Testis (tissue), 3 donors: ENCODE measurements around the gene FAM120A. TPM values are rescaled to one million over a fixed set of nuclear protein-coding genes. Genes with fewer than 3 reads are reported as not detected.

Experiments
- DNase-seq: peaks from one replicate; pipeline ENCODE4 v3.0.0-alpha.2; 2019
- H3K27ac ChIP-seq, 2 donors: fragments of 200-600 bp; sonication (generic); one replicate each; pipeline ENCODE4 v1.5.1; 2019
- H3K27me3 ChIP-seq: fragments of 200-600 bp; sonication (generic); one replicate; pipeline ENCODE4 v1.5.1; 2019
- H3K36me3 ChIP-seq: fragments of 200-600 bp; sonication (generic); one replicate; pipeline ENCODE4 v1.5.1; 2017; ENCODE audit warnings: low read depth; ENCODE audit errors: missing control alignments
- H3K4me1 ChIP-seq: fragments of 200-600 bp; sonication (generic); one replicate; pipeline ENCODE4 v1.5.1; 2019
- H3K4me3 ChIP-seq, 2 donors: fragments of 200-600 bp; sonication (generic); one replicate each; pipeline ENCODE4 v1.5.1; 2017 to 2019
- H3K9me3 ChIP-seq: fragments of 200-600 bp; sonication (generic); one replicate; pipeline ENCODE4 v1.5.1; 2017
- CTCF ChIP-seq, 3 experiments: fragments of 450-650 bp in 2 of 3; fragments of 200-600 bp in 1 of 3; sonication (generic) in 1 of 3; IDR thresholded peaks; one replicate each; pipeline ENCODE4 v1.5.1; 2016 to 2019; ENCODE audit warnings: antibody characterized with exemption in 3 of 3, mild to moderate bottlenecking in 2 of 3, moderate library complexity in 1 of 3
- POLR2A ChIP-seq: fragments of 450-650 bp; IDR thresholded peaks from one replicate; pipeline ENCODE4 v1.6.1; 2017; ENCODE audit warnings: antibody characterized with exemption, mild to moderate bottlenecking, moderate library complexity
- WGBS, 2 donors: methylation state at CpG; one replicate each; pipeline ENCODE4 v1.1.5; 2018; 5-methylcytosine and 5-hydroxymethylcytosine counted together
- intact Hi-C: fragments of 100-400 bp; cut with DNase I; formaldehyde crosslinking; loops from one replicate; pipeline ENCODE4 v1.15.1; 2023; ENCODE audit warnings: low total_unique reads
- polyA plus RNA-seq: library from polyadenylated mRNA; stranded (reverse); fragments of 350-450 nt; fragmentation: Illumina TruSeq; extraction: RNeasy Lipid Tissue Mini Kit (QIAGEN cat#74804); gene quantifications from one replicate; pipeline ENCODE4 v1.2.3, GENCODE V29; 2014; ENCODE audit warnings: low read depth, low replicate concordance; ENCODE audit not compliant: insufficient read depth
- total RNA-seq, 2 donors: library from RNA; depleted of rRNA; stranded (reverse); fragments of >200 nt; gene quantifications; one replicate each; pipeline ENCODE4 v1.2.3, GENCODE V29; 2016

Gene FAM120A
- total and polyA plus RNA-seq, 3 donors from 2014 or later, result 39.3 to 81.5 (median 73.9) TPM

DNA sequence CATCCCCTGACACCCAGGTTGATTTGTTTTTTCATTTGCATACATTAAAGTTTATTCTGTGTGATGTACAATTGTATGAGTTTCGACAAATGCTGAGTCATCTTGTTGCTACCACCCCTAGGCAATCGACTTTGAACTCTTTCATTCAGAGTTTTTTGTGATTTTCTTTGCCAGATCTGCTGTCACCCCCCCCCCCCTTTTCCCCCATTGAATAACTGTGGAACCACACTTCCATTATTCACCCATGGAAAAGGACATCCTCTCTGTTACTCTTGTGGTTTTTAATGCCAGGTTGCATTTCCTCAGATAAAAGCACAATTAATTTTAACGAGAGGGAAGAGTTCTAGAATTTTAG lies 15.6 kb downstream of the FAM120A start:
- DNase-seq, result no peak
- H3K9me3 ChIP-seq, result no peaks in the 10 kb centered on the region
- peaks cover 13% of the 10 kb centered on the region for H3K4me1 ChIP-seq
- no peaks in the 10 kb centered on the region for H3K36me3 ChIP-seq
- no peaks in the 10 kb centered on the region for H3K27me3 ChIP-seq
- TF ChIP-seq CTCF (IDR thresholded peaks at IDR 0.05), result no peak
- no peak for TF ChIP-seq POLR2A
- H3K27ac ChIP-seq, result no peak overlapping the region
- 61 to 65% methylated on average over 3 of the region's 3 CpGs for WGBS, 2 donors
- H3K4me3 ChIP-seq, result no peak overlapping the region
- intact Hi-C loops, result no loop called here

DNA sequence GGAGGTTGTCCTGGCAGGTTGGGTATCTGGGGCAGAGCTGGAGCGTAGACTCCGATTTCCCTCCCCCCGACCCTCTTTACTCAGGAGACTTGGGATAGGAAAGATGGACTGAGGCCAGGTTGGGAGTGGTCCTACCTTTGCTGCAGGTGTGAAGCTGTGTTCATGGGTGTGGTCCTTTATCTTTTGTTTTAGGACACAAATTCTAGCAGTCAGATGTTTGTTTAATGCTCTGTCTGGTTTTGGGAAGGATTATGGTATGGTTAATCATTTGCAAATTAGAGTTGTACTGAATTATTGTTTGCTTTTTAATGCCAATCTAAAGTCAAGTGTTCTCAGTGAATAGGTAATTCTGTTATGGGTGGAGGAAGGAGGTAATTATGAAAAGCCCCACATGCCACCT lies 16.0 kb downstream of the FAM120A start:
- Histone ChIP-seq H3K27me3 (no peaks in the 10 kb centered on the region), H3K4me3 (no peak overlapping the region), H3K9me3 (no peaks in the 10 kb centered on the region), H3K27ac (no peak overlapping the region), H3K36me3 (no peaks in the 10 kb centered on the region), H3K4me1 (peaks cover 13% of the 10 kb centered on the region)
- WGBS, 2 donors, result 94 to 96% methylated on average over 3 of the region's 3 CpGs
- TF ChIP-seq POLR2A (no peak), CTCF (IDR thresholded peaks at IDR 0.05) (no peak)
- intact Hi-C loops, result no loop called here
- no peak for DNase-seq

GRCh38 chr9:93468763-93469456 lies 17.4 kb downstream of the FAM120A start:
- H3K4me3 ChIP-seq, result no peak overlapping the region
- TF ChIP-seq POLR2A, result no peak
- TF ChIP-seq CTCF (IDR thresholded peaks at IDR 0.05), result no peak
- no peaks in the 10 kb centered on the region for H3K36me3 ChIP-seq
- intact Hi-C loops, result no loop called here
- H3K4me1 ChIP-seq, result peaks cover 13% of the 10 kb centered on the region
- H3K27me3 ChIP-seq, result no peaks in the 10 kb centered on the region
- DNase-seq, result peak; percentile 55
- 39 to 46% methylated on average over 5 of the region's 5 CpGs for WGBS, 2 donors
- H3K27ac ChIP-seq, result peak overlapping the region in 1 of 2 donors; percentile 29
- H3K9me3 ChIP-seq, result no peaks in the 10 kb centered on the region

- 91 to 92% methylated on average over 5 of the region's 5 CpGs for WGBS, 2 donors
- intact Hi-C loops, result no loop called here
- DNase-seq, result no peak
- no peaks in the 10 kb centered on the region for H3K9me3 ChIP-seq
- no peaks in the 10 kb centered on the region for H3K36me3 ChIP-seq
- no peak for TF ChIP-seq CTCF (IDR thresholded peaks at IDR 0.05)
- H3K4me1 ChIP-seq, result peaks cover 13% of the 10 kb centered on the region
- no peak overlapping the region for H3K4me3 ChIP-seq
- H3K27me3 ChIP-seq, result no peaks in the 10 kb centered on the region
- no peak overlapping the region for H3K27ac ChIP-seq
Observed at GRCh38 chr9:93470391-93470790, 18.9 kb downstream of the FAM120A start.

DNA sequence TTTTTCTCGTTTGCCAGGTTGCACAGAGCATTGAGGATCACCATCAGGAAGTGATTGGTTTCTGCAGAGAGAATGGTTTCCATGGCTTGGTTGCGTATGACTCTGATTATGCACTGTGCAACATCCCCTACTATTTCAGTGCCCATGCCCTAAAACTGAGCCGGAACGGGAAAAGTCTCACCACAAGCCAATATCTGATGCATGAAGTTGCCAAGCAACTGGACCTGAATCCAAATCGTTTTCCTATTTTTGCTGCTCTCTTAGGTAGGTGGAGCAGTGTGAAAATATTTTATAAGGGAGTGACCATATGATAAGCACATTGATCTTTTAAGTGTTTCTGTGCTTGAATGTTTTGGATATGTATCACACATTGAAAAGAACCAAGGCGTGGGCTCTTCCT lies 19.6 kb downstream of the FAM120A start:
- H3K27ac ChIP-seq, result no peak overlapping the region
- peaks cover 13% of the 10 kb centered on the region for H3K4me1 ChIP-seq
- TF ChIP-seq POLR2A, result no peak
- TF ChIP-seq CTCF (IDR thresholded peaks at IDR 0.05), result no peak
- no peaks in the 10 kb centered on the region for H3K36me3 ChIP-seq
- no peak overlapping the region for H3K4me3 ChIP-seq
- no peak for DNase-seq
- WGBS, 2 donors, result 77 to 78% methylated on average over 6 of the region's 6 CpGs
- intact Hi-C loops, result no loop called here
- H3K9me3 ChIP-seq, result no peaks in the 10 kb centered on the region
- no peaks in the 10 kb centered on the region for H3K27me3 ChIP-seq
